ENCODE data around the gene KRT33B. TPM values are rescaled to one million over a fixed set of nuclear protein-coding genes. Genes with fewer than 3 reads are reported as not detected.
"Not testable (repeated sequence)": the region's sequence is repeated elsewhere in the genome, so short reads cannot be mapped to it uniquely, and the experiment has no call there.

Gene KRT33B
- total RNA-seq, 1 donor, result under 0.01 TPM

GRCh38 chr17:41387670-41388069 is 18.1 kb upstream of the KRT33B start:
- no peak for DNase-seq (ENCODE audit: low read depth)
- H3K4me3 ChIP-seq (ENCODE audit: low read depth, low read length), result no peak overlapping the region
- no peak for TF ChIP-seq CTCF (IDR thresholded peaks at IDR 0.05; ENCODE audit: insufficient read depth, low read depth, low read length)

- TF ChIP-seq CTCF (IDR thresholded peaks at IDR 0.05; ENCODE audit: insufficient read depth, low read depth, low read length), result no peak
- H3K4me3 ChIP-seq (ENCODE audit: low read depth, low read length), result no peak overlapping the region
- DNase-seq (ENCODE audit: low read depth), result no peak
These were observed 16.6 kb upstream of the KRT33B start for GRCh38 chr17:41386227-41386626.

- DNase-seq (ENCODE audit: low read depth), result no peak
- TF ChIP-seq CTCF (IDR thresholded peaks at IDR 0.05; ENCODE audit: insufficient read depth, low read depth, low read length), result no peak
- no peak overlapping the region for H3K4me3 ChIP-seq (ENCODE audit: low read depth, low read length)
These were observed 14.1 kb upstream of the KRT33B start for GRCh38 chr17:41383690-41384089.

- no peak overlapping the region for H3K4me3 ChIP-seq (ENCODE audit: low read depth, low read length)
- peak; percentile 77 for DNase-seq (ENCODE audit: low read depth)
- no peak for TF ChIP-seq CTCF (IDR thresholded peaks at IDR 0.05; ENCODE audit: insufficient read depth, low read depth, low read length)
These were observed 12.8 kb upstream of the KRT33B start for GRCh38 chr17:41382394-41382793.

- not testable (repeated sequence) for H3K4me3 ChIP-seq (ENCODE audit: low read depth, low read length); DNase-seq (ENCODE audit: low read depth)
These were observed 12.3 kb upstream of the KRT33B start, which contains the start of gene KRT34 for GRCh38 chr17:41381943-41382342. TSS of gene KRT34 (minus strand) at chr17:41382306. CDS start at chr17:41382246, 60 bp downstream.

GRCh38 chr17:41380091-41380490 is 10.5 kb upstream of the KRT33B start:
- H3K4me3 ChIP-seq (ENCODE audit: low read depth, low read length), result not testable (repeated sequence)
- peak; percentile 78 for DNase-seq (ENCODE audit: low read depth)

- DNase-seq (ENCODE audit: low read depth), result peak; percentile 33
- no peak overlapping the region for H3K4me3 ChIP-seq (ENCODE audit: low read depth, low read length)
- TF ChIP-seq CTCF (IDR thresholded peaks at IDR 0.05; ENCODE audit: insufficient read depth, low read depth, low read length), result no peak
These were observed 7.9 kb upstream of the KRT33B start for GRCh38 chr17:41377546-41377945.

GRCh38 chr17:41369023-41369422 is 590 bp downstream of the KRT33B start:
- DNase-seq (ENCODE audit: low read depth), result no peak
- H3K4me3 ChIP-seq (ENCODE audit: low read depth, low read length), result no peak overlapping the region
- TF ChIP-seq CTCF (IDR thresholded peaks at IDR 0.05; ENCODE audit: insufficient read depth, low read depth, low read length), result no peak

Data from fibroblast of villous mesenchyme (primary cell).